GM18909 (cell line): Measurements from ENCODE around the gene UBA52.
"Not testable (repeated sequence)": the region's sequence is repeated elsewhere in the genome, so short reads cannot be mapped to it uniquely, and the experiment has no call there.

ENCODE experiments used
- ATAC-seq: cut with Tn5 transposase; IDR thresholded peaks from one replicate; pipeline ENCODE4 v1.9.1; 2021; ENCODE audit warnings: mild to moderate bottlenecking; ENCODE audit not compliant: unreplicated experiment, poor library complexity

Gene UBA52

GRCh38 chr19:18590273-18591272 lies 18.9 kb downstream of the UBA52 start:
- ATAC-seq: no peak

DNA sequence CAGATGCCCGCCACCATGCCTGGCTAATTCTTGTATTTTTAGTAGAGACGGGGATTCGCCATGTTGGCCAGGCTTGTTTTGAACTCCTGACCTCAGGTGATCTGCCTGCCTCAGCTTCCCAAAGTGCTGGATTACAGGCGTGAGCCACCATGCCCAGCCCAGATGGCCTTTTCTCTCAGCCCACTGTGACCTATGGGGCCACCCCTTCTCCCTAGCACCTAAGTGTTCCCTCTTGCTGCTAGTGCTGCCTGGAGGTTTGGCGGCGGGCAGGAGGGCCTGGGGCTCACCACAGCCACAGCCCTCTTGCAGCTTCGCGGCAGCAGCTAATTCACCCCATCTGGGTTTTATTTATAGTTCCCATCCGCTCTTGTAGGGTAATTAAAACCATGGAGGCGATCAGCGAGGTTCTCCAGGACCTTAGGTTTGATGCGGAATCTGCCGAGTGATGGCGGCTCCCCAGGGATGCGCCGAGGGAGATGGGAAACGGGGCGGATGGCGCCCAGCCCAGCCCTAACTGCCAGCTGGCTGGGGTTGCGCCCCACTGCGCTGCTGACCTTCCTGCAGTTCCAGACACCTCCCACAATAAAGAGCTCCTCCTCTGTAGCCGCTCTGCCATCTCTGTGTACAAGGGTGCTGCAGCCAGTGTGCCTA lies 20.2 kb downstream of the UBA52 start:
- no peak for ATAC-seq

GRCh38 chr19:18592732-18593131 lies 21.1 kb downstream of the UBA52 start:
- ATAC-seq: not testable (repeated sequence)

DNA sequence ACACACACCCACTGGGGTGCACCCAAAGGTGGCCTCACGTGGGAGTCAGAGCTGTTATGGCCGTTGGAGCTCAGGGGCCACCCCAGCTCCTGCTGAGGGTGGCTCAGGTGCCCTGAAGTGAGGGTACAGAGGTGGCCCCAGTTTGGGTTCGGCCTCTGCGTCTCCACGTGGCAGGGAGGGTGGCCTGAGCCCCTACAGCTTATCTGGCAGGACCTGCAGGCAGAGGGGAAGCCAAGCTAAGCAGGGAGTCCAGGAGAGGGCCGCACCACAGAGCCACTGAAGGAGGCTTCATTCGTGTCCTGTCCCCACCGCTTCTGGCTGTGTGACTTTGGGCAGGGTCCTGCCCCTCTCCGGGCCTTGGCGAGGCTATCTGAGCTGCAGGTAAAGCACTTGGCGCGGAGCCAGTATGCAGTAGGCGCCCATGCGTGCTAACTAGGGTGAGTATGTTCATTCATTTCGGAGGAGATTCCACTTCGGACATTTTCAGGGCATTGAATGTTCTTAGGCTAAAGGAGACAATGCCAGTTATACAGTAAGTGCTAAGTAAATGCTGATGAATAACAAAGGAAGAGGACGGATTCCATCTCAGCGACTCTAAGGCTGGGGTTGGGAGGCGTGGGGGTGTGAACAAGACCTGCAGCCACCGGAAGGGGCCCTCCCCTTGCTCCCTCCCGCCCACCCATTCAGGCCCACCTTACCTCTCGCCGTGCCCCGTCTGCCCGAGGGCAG lies 21.9 kb downstream of the UBA52 start:
- no peak for ATAC-seq

DNA sequence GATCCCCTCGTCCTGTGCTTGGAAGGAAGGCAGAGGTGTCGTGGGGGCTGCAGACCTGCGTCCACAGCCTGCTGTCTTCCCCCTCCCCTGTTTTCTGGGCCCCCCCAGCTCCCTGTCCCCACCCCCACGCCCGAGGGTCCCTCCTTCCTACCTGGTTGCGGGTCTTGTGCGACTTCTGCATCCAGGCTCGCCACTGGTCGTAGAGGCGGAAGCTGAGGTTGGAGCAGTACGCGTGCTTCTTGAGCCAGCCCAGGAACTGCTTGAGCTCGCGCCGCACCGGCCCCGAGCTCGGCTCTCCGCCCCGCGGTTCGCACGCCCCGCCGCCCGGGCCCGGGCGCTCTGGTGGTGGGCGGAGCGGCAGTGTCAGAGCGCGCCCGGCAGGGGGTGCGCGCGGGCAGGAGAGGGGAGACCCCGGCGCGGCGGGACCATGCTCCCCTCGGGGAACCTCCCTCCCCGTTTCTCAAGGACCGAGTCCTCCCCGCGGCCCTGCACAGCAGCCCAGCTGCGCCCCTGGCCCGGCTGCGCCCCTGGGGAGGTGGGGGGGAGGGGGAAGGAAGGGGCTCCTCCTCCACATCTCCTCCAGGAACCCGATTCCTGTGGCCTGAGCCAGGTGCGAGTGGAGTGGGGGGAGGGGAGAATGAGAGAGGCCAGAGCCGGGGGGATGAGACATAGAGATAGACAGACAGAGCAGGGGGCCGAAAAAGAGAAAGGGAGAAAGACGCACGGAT lies 22.6 kb downstream of the UBA52 start:
- ATAC-seq: peak; percentile 65

GRCh38 chr19:18594824-18595373 lies 23.2 kb downstream of the UBA52 start:
- no peak for ATAC-seq

- no peak for ATAC-seq
These were observed 23.8 kb downstream of the UBA52 start for GRCh38 chr19:18595475-18595874.

- no peak for ATAC-seq
These were observed 25.1 kb downstream of the UBA52 start for GRCh38 chr19:18596752-18597157.

DNA sequence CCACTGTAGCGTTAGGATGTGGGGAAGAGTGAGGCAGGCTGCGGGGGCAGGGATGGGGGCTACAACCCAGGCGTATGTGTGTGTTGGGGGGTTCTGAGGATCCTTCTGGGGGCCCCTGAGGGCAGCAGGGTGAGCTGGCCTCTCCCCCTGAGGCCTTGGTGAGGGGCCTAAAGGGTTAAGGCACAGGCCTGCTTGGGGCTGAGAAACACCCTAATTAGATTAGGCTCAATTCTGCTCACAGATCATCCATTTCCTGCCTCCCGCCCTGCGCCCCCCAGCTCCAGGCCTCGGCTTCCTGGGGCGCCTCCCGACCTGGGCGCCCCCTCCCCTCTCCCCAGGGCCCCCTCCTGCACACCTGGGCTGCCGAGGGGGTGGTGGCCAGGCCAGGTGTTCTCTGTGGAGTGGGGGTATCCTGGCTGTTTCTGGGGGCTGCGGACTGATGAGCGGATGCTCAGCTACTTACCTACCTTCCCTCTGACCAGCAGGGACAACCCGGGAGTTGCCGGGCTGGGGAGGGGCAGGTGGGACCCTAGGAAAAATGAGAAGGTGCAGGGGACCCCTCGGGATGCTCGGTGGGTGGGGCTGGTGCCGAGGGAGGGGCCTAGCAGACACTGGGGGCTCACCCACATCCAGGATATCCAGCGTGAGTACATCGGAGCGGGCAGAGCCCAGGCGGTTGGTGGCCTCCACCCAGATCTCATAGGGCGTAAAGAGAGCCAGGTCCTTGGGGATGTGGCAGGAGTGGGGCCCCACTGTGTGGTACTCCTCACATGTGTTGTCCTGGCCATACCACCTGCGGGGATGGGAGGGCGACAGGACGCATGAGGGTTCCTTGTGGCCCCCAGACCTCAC lies 26.4 kb downstream of the UBA52 start:
- no peak for ATAC-seq

DNA sequence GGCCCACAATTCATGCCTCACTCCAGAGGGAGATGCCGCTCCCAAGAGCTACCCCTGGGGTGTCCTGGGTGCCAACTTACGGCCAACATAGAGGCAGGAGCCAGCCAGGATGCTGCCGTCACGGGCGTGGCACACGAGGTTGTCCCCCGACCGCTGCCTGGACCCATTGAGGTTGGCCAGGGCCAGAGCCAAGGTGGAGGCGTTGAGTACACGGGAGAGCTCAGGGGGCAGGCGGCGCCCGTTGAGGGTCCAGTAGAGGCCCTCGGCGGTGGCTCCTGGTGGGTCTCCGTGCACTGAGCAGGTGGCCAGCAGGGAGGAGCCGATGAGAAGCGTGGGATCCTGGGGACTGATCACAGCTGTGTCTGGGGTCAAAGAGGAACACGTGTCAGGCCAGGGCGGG lies 27.8 kb downstream of the UBA52 start:
- no peak for ATAC-seq

DNA sequence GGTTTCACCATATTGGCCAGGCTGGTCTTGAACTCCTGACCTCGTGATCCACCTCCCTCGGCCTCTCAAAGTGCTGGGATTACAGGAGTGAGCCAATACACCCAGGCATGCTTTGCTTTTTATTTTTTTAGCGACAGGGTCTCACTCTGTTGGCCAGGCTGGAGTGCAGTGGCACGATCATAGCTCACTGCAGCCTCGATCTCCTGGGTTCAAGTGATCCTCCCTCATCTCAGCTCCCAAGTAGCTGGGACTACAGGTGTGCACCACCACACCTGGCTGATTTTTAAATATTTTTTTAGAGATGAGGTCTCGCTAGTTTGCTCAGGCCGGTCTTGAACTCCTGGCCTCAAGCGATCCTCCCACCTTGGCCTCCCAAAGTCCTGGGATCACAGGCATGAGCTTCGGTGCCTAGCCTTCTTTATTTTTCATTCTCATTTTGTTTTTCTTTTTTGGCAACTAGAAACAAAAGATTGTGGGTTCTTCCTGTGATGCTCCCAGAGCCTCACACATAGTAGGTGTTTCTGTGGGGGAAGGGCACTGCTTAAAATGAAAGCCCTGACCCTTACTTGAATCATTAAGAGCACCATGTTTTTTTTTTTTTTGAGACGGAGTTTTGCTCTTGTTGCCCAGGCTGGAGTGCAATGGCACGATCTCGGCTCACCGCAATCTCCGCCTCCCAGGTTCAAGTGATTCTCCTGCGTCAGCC lies 29.2 kb downstream of the UBA52 start:
- ATAC-seq: not testable (repeated sequence)

DNA sequence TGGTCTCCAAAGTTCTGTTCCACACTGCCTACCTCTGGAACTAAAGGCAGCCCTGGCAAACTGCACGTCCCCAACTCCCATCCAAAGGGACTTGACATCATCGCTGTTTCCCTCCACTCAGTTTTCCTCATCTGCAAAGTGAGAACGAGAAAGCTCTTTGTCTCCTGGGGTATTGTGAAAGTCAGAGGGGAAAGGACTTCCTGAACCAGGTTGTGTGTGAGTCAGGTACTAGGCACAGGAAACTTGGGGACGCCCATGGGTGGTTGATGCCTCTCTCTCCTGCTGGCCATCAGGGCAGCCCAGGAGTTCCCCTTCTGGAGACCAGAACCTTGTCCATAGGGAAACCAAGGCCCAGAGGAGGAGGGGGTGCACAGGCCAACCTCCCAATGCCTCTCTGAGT lies 30.2 kb downstream of the UBA52 start:
- no peak for ATAC-seq

DNA sequence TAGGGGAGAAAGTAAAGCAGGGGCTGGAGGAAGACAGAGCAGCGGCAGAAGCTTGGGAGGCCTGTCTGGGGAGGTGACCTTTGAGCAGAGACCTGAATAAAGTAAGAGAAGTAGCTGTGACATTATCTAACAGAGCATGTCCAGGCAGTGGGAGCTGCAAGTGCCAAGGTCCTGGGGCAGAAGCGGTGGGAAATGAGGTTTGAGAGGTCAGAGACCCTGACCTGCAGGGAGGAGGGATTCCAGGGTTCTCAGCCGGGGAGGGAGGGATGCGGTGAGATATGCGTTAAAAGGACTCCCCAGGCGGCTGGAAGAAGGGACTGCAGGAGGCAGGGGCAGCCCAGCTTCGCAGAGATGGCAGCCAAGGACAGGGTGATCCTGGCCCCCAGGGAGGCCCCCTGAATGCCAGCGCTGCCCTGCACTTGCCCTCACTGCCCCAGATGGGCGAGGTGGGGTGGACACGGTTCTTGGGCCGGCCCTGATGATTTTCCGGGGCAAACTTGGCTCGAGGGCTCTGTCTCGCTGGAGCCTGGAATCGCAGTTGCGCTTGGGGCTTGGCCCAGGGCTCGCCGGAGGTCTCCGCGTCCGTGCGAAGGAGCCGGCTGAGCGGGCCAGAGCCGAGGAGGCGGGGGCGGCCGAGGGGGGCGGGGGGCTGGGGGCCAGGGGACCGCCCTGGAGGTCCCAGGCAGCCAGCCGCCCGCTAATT lies 31.7 kb downstream of the UBA52 start:
- no peak for ATAC-seq

GRCh38 chr19:18603958-18604819 lies 32.5 kb downstream of the UBA52 start:
- no peak for ATAC-seq

- no peak for ATAC-seq
These were observed 33.1 kb downstream of the UBA52 start for GRCh38 chr19:18604820-18605159.

GRCh38 chr19:18605196-18605545 lies 33.5 kb downstream of the UBA52 start:
- no peak for ATAC-seq
